Ishikawa (cell line): ENCODE results near the gene INPPL1.

Experiments used
- CEBPB ChIP-seq: IDR thresholded peaks from 2 replicates; pipeline ENCODE4 v1.6.1; 2012
- CREB1 ChIP-seq: IDR thresholded peaks from 2 replicates; pipeline ENCODE4 v1.6.1; 2012; ENCODE audit warnings: low read depth
- EGR1 ChIP-seq: IDR thresholded peaks from 2 replicates; pipeline ENCODE4 v1.6.1; 2012
- EP300 ChIP-seq: IDR thresholded peaks from 2 replicates; pipeline ENCODE4 v1.6.1; 2012; ENCODE audit warnings: borderline replicate concordance
- TF ChIP-seq, protein P1 (sequence below): IDR thresholded peaks from 2 replicates; pipeline ENCODE4 v1.6.1; 2012
- TF ChIP-seq, protein P2 (sequence below): IDR thresholded peaks from 2 replicates; pipeline ENCODE4 v1.6.1; 2012; ENCODE audit warnings: low read depth, mild to moderate bottlenecking

DNA sequence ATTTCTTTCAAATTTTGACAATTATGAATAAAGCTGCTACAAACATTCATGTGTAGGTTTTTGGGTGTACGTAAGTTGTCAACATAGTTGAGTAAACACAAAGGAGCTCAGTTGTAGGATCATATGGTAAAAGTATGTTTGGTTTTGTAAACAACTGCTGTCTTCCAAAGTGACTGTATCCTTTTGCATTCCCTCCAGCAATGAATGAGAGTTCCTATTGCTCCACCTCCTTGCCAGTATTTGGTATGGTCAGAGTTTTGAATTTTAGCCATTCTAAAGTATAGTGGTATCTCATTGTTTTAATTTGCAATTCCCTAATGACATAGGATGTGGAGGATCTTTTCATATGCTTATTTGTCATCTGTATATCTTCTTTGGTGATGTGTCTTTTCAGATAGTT is 47.4 kb downstream of the INPPL1 start:
- TF ChIP-seq EGR1 (no peak), CREB1 (no peak), CEBPB (no peak), EP300 (no peak)
- TF ChIP-seq, protein P1, sequence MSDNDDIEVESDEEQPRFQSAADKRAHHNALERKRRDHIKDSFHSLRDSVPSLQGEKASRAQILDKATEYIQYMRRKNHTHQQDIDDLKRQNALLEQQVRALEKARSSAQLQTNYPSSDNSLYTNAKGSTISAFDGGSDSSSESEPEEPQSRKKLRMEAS: no peak
- TF ChIP-seq, protein P2, sequence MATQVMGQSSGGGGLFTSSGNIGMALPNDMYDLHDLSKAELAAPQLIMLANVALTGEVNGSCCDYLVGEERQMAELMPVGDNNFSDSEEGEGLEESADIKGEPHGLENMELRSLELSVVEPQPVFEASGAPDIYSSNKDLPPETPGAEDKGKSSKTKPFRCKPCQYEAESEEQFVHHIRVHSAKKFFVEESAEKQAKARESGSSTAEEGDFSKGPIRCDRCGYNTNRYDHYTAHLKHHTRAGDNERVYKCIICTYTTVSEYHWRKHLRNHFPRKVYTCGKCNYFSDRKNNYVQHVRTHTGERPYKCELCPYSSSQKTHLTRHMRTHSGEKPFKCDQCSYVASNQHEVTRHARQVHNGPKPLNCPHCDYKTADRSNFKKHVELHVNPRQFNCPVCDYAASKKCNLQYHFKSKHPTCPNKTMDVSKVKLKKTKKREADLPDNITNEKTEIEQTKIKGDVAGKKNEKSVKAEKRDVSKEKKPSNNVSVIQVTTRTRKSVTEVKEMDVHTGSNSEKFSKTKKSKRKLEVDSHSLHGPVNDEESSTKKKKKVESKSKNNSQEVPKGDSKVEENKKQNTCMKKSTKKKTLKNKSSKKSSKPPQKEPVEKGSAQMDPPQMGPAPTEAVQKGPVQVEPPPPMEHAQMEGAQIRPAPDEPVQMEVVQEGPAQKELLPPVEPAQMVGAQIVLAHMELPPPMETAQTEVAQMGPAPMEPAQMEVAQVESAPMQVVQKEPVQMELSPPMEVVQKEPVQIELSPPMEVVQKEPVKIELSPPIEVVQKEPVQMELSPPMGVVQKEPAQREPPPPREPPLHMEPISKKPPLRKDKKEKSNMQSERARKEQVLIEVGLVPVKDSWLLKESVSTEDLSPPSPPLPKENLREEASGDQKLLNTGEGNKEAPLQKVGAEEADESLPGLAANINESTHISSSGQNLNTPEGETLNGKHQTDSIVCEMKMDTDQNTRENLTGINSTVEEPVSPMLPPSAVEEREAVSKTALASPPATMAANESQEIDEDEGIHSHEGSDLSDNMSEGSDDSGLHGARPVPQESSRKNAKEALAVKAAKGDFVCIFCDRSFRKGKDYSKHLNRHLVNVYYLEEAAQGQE: no peak
